Testis (tissue), 2 donors: ENCODE measurements around the gene TECPR2.

ENCODE experiments used
- POLR2A ChIP-seq: fragments of 450-650 bp; IDR thresholded peaks from one replicate; pipeline ENCODE4 v1.6.1; 2017; ENCODE audit warnings: antibody characterized with exemption, mild to moderate bottlenecking, moderate library complexity
- TF ChIP-seq, protein P1 (sequence below), 3 experiments: fragments of 450-650 bp in 2 of 3; fragments of 200-600 bp in 1 of 3; sonication (generic) in 1 of 3; IDR thresholded peaks; one replicate each; pipeline ENCODE4 v1.5.1; 2016 to 2019; ENCODE audit warnings: antibody characterized with exemption in 3 of 3, mild to moderate bottlenecking in 2 of 3, moderate library complexity in 1 of 3

- TF ChIP-seq, protein P1, sequence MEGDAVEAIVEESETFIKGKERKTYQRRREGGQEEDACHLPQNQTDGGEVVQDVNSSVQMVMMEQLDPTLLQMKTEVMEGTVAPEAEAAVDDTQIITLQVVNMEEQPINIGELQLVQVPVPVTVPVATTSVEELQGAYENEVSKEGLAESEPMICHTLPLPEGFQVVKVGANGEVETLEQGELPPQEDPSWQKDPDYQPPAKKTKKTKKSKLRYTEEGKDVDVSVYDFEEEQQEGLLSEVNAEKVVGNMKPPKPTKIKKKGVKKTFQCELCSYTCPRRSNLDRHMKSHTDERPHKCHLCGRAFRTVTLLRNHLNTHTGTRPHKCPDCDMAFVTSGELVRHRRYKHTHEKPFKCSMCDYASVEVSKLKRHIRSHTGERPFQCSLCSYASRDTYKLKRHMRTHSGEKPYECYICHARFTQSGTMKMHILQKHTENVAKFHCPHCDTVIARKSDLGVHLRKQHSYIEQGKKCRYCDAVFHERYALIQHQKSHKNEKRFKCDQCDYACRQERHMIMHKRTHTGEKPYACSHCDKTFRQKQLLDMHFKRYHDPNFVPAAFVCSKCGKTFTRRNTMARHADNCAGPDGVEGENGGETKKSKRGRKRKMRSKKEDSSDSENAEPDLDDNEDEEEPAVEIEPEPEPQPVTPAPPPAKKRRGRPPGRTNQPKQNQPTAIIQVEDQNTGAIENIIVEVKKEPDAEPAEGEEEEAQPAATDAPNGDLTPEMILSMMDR (IDR thresholded peaks at IDR 0.05): no peak
- TF ChIP-seq POLR2A: no peak
Measured at GRCh38 chr14:102325791-102326345, 36.9 kb upstream of the TECPR2 start.
